Measurements from ENCODE around the gene GLUD1.
"Not testable (repeated sequence)": the region's sequence is repeated elsewhere in the genome, so short reads cannot be mapped to it uniquely, and the experiment has no call there.

The GLUD1 gene

GRCh38 chr10:87094373-87095235 is at the start of gene GLUD1, which contains the start of gene SHLD2:
Gene GLUD1 (minus strand): TSS chr10:87094843. CDS start chr10:87094769, 74 bp downstream.
Gene SHLD2 (plus strand): TSS chr10:87095206. CDS start chr10:87151355, 56,149 bp downstream.
- DNase-seq (ENCODE audit: low spot score), result peak; percentile 69

- DNase-seq (ENCODE audit: low spot score), result not testable (repeated sequence)
These were observed 48.4 kb upstream of the GLUD1 start for GRCh38 chr10:87143109-87143418.

- DNase-seq (ENCODE audit: low spot score), result not testable (repeated sequence)
These were observed 47.8 kb upstream of the GLUD1 start for GRCh38 chr10:87142230-87143108.

- DNase-seq (ENCODE audit: low spot score), result not testable (repeated sequence)
These were observed 42.8 kb upstream of the GLUD1 start for GRCh38 chr10:87137478-87137877.

- not testable (repeated sequence) for DNase-seq (ENCODE audit: low spot score)
These were observed 39.8 kb upstream of the GLUD1 start for GRCh38 chr10:87134440-87134839.

GRCh38 chr10:87133936-87134335 is 39.3 kb upstream of the GLUD1 start:
- not testable (repeated sequence) for DNase-seq (ENCODE audit: low spot score)

GRCh38 chr10:87132176-87132575 is 37.5 kb upstream of the GLUD1 start:
- DNase-seq (ENCODE audit: low spot score), result not testable (repeated sequence)

GRCh38 chr10:87127607-87128156 is 33.0 kb upstream of the GLUD1 start:
- DNase-seq (ENCODE audit: low spot score), result not testable (repeated sequence)

- DNase-seq (ENCODE audit: low spot score), result not testable (repeated sequence)
These were observed 32.4 kb upstream of the GLUD1 start for GRCh38 chr10:87127048-87127447.

GRCh38 chr10:87123351-87123750 is 28.7 kb upstream of the GLUD1 start:
- not testable (repeated sequence) for DNase-seq (ENCODE audit: low spot score)

- DNase-seq (ENCODE audit: low spot score), result not testable (repeated sequence)
These were observed 24.4 kb upstream of the GLUD1 start for GRCh38 chr10:87119029-87119428.

GRCh38 chr10:87118122-87118521 is 23.5 kb upstream of the GLUD1 start:
- not testable (repeated sequence) for DNase-seq (ENCODE audit: low spot score)

- no peak for DNase-seq (ENCODE audit: low spot score)
These were observed 10.9 kb upstream of the GLUD1 start for GRCh38 chr10:87105446-87106124.

- not testable (repeated sequence) for DNase-seq (ENCODE audit: low spot score)
These were observed 10.1 kb upstream of the GLUD1 start for GRCh38 chr10:87104727-87105126.

- no peak for DNase-seq (ENCODE audit: low spot score)
These were observed 7.4 kb upstream of the GLUD1 start for GRCh38 chr10:87101996-87102395.

GRCh38 chr10:87095236-87095945 is 748 bp upstream of the GLUD1 start:
- DNase-seq (ENCODE audit: low spot score), result no peak

- DNase-seq (ENCODE audit: low spot score), result no peak
These were observed 841 bp downstream of the GLUD1 start for GRCh38 chr10:87093632-87094372.

GRCh38 chr10:87092861-87093631 is 1.6 kb downstream of the GLUD1 start:
- no peak for DNase-seq (ENCODE audit: low spot score)

GRCh38 chr10:87092376-87092860 is 2.2 kb downstream of the GLUD1 start:
- no peak for DNase-seq (ENCODE audit: low spot score)

Data from hematopoietic multipotent progenitor cell treated with erythropoietin and hydrocortisone succinate and interleukin-3 and kit ligand, for 17 days (in vitro differentiated cells).